ENCODE data around the gene UBA5. TPM values are rescaled to one million over a fixed set of nuclear protein-coding genes. Genes with fewer than 3 reads are reported as not detected.
A peak's percentile ranks its signal among the peaks of the same experiment; 100 is the strongest.

Gene UBA5
- total RNA-seq, 1 experiment from 2014 or later: 37.7 TPM

- DNase-seq (ENCODE audit: extremely low read depth, low read depth): no peak
Observed at GRCh38 chr3:132710311-132710710, 50.2 kb downstream of the UBA5 start.

GRCh38 chr3:132713977-132714727 is 54.0 kb downstream of the UBA5 start:
- no peak for DNase-seq (ENCODE audit: extremely low read depth, low read depth)

GRCh38 chr3:132716372-132716771 is 56.2 kb downstream of the UBA5 start:
- no peak for DNase-seq (ENCODE audit: extremely low read depth, low read depth)

- DNase-seq (ENCODE audit: extremely low read depth, low read depth): no peak
Observed at GRCh38 chr3:132720228-132720627, 60.1 kb downstream of the UBA5 start.

GRCh38 chr3:132721479-132722164 is 61.5 kb downstream of the UBA5 start:
- peak; percentile 32 for DNase-seq (ENCODE audit: extremely low read depth, low read depth)

- peak; percentile 90 for DNase-seq (ENCODE audit: extremely low read depth, low read depth)
Observed at GRCh38 chr3:132722165-132723023, 62.3 kb downstream of the UBA5 start, which contains the start of gene NPHP3. NPHP3 (minus strand) TSS chr3:132722409; CDS start chr3:132722355, 54 bp downstream.

GRCh38 chr3:132723024-132723950 is 63.2 kb downstream of the UBA5 start:
- no peak for DNase-seq (ENCODE audit: extremely low read depth, low read depth)

- DNase-seq (ENCODE audit: extremely low read depth, low read depth): peak; percentile 26
Observed at GRCh38 chr3:132726341-132726823, 66.3 kb downstream of the UBA5 start.

Other genes with a start within 250 kb of the UBA5 start
- gene DNAJC13, start 242.8 kb upstream of the UBA5 start, total RNA-seq (2014; rRNA removed; shearing (Covaris generic)): 24.8 and 30.6 TPM in 2 replicates
- gene ACKR4, start 63.1 kb upstream of the UBA5 start, total RNA-seq (2014; rRNA removed; shearing (Covaris generic)): 0.07 TPM in 1 of 2 replicates, not detected in the other
- gene ACAD11, start 520 bp upstream of the UBA5 start, total RNA-seq (2014; rRNA removed; shearing (Covaris generic)): 14.1 and 15.9 TPM in 2 replicates
- 14.5 and 19.7 TPM in 2 replicates for gene NPHP3, start 62.1 kb downstream of the UBA5 start, total RNA-seq (2014; rRNA removed; shearing (Covaris generic))